HG03575 (cell line): ENCODE data around the gene ALDH1B1.

ENCODE experiments used
- ATAC-seq: cut with Tn5 transposase; IDR thresholded peaks from one replicate; pipeline ENCODE4 v1.9.1; 2021; ENCODE audit not compliant: unreplicated experiment, insufficient number of reproducible peaks, low FRiP score; ENCODE audit errors: extremely low read depth

ALDH1B1 gene

DNA sequence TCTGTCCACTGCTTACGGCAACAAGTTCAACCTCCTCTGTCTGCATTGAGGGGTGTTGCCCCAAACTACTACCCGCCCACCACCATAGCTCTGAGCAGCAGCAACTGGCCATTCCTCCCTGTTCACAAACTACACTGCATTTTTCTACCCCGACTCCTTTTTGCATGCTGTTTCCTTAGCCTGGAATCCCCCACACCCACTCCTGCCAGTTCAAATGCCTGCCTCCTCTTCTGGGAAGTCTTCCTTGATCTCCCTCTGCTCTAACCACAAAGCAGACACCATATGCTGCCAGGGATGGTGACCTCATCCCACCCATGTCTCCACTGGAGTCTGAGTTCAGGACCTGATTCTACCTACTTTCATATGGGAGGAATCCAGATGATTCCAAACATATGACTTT is 13.3 kb downstream of the ALDH1B1 start:
- ATAC-seq = no peak

DNA sequence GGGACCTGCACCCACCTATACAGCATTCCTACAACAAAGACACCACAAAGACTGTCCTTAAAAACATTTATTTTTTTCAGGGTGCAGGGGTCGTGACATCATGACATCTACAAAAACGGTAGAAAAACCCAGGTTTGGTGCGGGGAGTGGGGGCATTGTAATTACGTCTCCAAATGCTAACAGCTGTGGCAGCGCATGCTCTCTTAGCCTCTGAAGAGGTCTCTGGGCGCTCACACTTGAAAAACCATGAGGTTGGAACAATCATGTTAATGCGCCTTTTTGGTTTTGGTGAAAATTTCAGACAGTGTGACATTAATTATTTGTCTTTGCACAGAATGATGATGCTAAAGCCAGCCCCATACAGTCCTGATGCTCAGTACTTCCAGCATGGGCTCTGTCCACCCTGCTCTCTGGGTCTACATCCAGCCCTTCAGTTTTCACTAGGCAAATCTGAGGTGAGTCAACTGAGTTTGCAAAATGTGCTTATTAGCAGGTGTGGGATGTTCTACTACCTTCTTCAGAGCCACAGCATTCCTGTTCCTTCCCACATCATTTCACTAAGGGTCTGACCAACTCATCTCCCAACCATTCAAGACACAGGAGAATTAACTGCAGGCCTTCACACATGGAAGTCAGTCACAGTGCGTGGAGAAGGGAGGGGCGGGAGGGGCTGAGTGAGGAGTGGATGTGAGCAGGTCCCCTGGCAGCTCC is 14.1 kb downstream of the ALDH1B1 start:
- ATAC-seq = no peak

DNA sequence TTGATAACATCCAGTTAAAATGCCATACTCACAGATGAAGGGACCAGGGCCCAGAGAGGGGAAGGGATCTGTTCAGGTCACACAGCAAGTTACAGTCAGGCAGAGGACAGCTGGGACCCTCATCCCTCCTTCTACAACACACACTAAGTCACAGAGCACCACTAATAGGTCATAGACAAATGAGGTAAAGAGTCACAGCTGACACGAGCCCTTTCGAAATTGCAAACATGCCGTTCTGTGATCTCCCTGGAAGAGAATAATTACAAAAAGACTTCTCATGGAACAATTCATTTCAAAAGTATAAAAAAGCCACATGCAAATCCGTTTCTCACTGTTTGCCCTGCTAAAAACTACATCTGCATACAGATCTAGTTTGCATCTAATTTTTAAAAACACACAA is 16.2 kb downstream of the ALDH1B1 start:
- ATAC-seq = no peak

DNA sequence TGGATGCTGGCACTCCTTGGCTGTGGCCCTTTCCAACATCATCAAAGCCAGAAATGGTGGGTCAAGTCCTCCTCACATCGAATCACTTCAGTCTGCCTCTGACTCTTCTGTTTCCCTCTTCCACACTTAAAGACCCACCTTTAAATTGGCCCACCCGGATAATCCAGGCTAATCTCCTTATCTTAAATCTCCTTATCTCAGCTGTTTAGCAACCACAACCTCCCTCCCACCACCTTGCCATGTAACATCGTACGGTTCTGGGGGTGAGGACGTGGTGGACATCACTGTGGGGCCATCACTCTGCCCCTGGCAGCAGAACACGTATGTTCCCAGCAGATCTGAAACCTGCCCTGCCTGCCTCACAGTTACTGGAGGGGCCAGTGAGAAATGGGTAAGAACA is 20.2 kb downstream of the ALDH1B1 start:
- ATAC-seq = no peak

DNA sequence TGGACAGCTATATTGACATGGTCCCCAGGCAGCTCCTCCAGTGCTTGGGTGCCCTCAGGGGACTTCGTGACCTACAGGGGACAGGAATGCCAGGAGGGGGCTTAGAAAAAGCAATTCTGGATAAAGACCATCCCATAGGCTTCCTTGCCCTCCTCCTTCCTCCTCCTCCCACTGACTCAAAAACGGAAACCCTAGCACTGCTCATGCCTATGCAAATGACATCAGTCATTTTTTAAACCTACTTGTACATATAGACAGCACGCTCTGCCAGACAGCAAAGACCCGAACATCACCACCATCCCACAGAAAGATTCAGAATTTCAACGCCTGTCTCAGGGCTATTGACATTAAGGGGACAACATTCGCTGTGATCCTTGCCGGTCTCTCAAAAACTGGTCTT is 20.8 kb downstream of the ALDH1B1 start:
- ATAC-seq = no peak

DNA sequence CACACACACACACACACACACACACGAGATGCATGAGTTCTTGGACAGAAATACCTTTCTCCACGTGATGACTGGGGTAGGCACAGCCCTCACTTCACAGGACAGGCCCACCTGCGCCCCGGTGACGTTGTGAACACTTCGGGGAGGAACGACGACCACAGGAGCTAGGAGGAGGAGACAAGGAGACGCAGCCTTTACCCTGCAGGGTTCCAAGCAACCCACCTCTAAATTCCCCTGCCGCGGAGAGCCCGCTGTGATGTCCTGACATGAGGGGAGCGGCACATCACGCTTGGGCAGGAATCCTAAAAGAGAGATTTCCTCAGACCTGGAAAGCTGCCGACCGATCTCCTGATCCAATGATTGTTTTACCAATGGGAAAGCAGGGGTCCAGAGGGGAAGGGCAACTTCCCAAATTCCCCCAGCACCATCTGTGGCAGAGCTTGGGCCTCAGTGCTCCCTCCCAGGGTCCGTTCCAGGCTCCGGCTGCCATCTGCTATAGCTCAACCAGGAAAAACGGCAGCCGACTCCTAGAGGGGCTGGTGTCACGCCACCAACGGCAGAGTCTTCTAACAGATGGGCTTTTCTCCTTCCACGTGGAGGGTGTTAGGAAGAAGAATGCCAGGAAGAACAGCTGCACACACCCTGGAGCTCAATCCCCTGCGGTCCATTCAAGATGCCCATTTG is 21.7 kb downstream of the ALDH1B1 start:
- no peak for ATAC-seq

DNA sequence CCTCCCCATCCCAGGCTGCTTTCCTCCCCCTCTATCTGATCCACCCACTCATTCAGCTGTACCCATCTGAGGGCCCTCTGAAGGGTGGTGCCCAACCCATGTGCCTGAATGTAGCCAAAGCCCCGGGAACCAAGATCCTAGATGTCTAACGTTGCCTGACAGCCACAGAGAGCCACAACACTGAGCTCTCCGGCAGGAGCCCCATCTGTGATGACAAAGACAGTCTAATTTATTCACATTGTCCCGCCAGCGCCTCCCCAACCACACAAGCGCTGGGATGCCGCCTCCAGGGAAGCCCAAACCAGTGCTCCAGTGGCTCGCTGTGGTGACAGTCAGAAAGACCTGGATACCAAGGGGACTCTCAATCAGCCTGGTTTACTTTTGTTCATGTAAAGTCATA is 23.4 kb downstream of the ALDH1B1 start:
- ATAC-seq = no peak

DNA sequence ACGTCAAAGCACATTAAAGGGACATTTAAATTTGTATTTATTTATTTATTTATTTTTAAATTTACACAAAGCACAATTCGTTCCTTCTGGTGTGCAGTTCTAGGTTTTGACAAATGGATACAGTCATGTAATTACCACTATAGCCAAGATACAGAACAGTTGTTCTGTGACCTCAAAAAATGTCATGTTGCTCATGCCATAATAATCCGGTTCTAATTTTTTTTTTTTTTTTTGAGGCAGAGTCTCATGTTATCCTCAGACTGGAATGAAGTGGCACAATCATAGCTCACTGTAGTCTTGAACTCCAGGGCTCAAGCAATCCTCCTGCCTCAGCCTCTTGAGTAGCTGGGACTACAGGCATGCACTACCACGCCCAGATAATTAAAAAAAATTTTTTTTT is 24.0 kb downstream of the ALDH1B1 start:
- no peak for ATAC-seq

DNA sequence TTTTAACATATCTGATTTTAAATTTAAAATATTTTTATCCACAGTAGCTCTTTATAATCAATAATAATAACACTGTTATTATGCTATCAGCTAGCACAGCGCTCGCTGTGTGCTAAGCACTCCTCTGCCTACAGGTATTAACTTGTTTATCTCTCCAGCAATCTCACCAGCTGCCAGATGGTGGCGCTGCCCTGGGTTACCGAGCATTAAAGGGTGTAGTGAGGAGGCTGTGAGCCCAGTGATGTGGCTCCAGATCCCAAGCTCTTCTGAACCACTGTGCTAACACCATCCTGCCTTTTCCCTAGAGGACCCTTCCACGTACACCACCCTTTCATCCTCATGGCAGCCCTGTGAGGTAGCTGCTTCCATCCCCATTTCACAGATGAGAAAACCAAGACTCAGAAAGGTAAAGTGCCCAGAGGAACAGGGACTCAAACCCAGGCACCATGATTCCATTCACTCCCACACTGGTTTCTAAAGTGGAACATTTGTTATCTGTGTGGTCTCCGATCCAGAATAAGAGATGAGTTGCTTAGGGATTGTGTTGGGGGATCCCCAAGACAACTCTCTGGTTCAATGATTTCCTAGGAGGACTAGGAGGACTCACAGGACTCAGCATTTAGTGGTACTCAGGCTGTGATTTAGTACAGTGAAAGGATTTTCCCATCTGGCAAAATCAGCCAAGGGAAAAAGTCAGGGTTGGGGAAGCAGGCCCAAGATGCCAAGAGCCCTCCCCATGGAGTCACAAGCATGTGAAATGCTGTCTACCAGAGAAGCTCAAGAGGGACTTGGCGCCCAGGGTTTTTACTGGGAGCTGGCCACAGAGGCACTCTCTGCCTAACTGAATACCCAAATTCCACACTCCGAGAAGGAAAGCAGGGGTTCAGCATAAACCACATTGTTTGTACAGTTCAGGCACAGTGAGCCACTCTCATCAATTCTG is 24.8 kb downstream of the ALDH1B1 start:
- no peak for ATAC-seq

DNA sequence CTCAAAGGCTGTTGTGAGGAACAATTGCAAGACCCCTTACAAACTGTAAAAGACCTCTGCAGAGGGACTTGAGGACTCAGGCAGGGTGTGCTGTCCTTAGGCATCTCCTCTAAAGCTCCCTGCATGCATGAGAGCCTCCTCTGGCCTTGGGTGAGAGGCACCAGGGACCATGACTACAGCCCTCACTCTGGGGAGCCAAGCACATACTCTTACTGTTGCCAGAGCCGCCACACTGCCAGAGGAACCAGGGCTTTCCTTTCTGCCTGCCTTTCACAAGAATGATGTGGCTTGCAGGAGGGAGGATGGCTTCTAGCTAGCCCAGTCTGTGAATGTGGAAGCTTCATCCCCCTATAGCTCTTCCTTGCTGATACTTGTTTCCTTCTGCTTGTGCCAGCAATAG is 25.9 kb downstream of the ALDH1B1 start:
- ATAC-seq = no peak

DNA sequence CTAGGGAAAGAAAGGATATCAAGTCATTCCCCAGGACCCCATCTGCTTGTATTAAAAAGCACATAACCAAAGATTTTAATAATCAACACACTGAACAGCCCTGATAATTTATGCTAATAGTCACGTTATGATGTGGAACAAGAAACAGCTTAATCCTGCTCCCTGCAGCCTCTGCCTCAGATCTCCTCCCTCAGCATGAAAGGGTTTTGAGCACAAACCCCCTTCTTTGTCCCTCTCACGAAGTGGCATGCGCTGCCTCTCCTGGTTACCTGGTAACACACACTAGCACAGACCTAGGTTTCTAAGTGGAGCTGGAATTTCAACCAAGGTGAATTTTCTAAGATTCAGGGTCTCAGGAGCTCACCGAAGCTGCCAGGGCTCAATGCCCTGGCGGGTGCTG is 26.7 kb downstream of the ALDH1B1 start:
- no peak for ATAC-seq

DNA sequence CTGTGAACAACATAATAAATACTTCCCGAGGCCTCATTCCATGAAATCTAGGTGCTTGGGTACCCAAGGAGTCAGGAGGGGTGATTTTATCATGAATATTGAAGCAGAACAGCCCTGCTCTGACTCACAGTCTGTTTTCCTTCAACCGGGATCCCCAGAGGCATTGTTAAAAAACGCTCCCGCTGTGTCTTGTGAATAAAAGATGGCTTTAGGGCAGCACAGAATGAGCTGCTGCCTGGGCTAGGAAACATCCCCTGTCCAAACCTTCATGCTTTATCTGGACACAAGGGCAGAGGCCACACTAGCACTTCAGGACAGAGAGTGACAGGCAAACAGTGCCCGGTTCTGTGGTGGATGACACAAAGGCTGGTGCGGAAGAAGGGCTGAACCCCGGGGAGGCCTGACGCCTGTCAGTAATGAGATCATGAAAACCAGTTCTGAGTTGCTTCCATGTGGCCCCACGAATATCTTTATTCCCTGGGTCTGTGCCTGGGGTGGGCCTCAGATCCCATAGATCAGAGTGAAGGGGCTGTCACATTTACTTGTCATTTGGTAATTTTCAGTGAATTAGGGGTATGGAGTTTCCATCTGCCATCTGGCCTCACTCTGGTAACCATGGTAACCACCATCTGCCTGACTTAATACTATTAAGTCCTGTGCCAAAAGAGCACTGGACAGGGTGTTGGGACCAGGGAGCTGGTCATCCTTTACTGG is 29.2 kb downstream of the ALDH1B1 start:
- ATAC-seq = no peak

DNA sequence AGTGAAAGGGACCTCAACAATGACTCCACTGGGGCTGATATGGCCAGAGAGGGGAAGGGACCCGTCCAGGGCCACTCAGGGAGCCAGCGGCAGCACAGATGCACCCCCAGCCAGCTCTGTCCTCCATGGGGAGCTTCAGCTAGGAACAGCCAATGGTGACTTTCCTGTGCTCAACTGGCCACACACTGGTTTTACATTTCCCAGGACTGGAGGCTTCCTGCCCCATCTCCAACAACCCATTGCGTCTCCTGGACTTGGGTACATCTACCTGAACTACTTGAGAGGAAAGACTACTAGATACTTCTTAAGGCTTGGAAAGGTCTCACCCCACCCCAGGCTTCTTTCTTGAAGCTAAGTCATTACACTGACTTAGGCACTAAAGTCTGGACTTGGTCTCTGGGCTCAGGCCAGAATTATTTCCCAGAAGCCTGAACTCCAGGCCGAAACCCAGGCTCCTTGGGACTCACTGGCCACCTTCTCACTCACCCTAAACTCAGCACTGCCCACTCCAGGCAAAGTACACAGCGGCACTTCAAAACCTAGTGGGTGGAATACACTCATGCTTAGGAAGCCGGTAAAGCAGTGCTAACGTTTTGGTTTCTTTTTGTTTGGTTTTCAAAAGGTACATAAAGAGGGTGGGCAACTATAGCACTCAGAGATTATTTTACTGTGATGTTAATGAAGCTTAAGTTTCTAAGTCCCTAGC is 30.2 kb downstream of the ALDH1B1 start:
- no peak for ATAC-seq

DNA sequence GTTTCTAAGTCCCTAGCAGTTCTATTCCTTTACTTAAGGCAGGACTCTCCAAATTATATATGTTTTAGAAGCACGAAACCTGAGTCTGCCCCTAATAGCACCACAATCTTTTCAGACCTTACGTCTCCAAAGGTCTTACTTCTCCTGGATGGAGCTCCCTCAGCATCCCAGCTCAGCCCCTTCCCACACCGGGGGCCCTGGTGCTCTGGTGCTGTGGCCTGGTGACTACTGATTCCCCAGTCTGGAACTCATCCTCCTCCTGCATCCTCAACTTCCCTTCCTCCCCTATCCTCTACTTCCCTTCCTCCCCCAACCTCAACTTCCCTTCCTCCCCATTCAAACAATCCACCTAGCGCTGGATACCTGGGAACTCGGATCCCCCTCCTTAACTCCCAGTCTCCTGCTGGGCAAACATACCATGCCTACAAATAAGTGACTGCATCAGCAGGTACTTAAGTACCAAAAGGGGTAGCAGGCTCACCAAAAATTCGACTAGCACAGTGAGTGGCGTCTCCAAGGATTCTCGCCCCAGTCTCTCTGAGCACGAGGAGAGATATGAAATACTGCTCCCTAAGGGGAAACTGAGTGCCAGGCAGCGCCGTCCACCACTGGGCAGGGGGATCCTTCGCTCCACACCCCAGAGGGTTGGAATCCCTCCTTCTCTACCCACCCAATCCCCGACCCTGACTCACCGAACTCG is 30.9 kb downstream of the ALDH1B1 start:
- ATAC-seq = no peak

DNA sequence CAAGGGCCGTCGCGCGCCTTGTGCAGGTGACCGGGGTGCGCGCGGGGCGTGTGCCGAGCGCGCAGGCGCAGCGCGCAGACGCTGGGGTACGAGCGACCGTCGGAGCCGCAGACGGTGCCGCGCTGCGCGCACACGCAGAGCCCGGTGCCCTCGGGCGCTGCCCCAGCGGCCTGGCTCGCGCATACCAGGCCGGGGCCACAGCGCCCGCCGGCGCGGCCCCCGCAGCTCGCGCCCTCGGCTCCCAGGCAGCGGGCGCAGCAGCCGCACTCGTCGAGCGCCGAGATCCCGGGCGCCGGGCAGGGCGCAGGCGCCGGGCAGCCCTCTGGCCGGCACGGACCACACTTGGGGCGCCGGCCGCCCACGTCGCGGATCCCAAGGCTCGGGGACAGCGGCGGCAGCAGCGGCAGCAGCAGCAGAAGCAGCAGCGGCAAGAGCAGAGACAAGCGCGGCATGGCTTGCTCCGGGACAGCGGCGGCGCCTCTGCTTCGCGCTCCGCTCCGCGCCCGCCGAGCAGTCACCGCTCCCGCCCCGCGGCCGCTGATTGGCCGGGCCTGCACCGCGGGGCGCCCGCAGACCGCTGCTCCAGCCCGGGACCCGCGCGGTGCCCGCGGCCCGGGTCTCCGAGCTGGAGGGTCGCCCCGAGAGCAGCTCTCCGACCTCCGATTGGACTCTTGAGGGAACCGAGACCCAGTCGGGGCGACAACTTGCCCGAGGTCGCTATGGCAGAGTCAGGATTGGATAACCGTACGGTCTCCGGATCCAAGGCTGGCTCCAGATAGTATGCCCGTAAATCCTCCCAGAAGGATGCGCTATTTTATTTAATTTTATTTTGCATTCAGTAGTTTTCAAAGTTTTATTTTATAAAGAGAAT is 31.7 kb downstream of the ALDH1B1 start, which contains the start of gene IGFBPL1:
Gene IGFBPL1 (minus strand): TSS at position 482 of the 871 bp plus-strand sequence. CDS start 30 bp downstream, at position 452.
- no peak for ATAC-seq

DNA sequence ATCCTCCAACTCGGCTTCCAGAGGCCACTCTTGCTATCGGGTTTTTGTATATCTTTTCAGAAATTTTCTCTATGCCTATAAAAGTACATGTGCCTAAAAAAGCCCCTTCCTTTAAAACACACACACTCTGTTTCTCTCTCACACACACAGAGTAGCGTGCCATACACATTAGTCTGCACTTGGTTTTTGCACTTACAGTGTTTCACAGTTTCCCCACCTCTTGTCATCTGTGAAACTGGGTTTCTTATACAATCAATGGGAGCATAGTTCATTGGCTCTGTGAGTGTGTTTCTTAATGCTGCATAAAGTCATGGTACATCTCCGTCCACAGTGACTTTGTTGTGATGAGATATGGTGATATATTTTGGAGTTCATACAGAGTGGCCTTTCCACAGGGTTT is 32.4 kb downstream of the ALDH1B1 start:
- ATAC-seq = no peak

DNA sequence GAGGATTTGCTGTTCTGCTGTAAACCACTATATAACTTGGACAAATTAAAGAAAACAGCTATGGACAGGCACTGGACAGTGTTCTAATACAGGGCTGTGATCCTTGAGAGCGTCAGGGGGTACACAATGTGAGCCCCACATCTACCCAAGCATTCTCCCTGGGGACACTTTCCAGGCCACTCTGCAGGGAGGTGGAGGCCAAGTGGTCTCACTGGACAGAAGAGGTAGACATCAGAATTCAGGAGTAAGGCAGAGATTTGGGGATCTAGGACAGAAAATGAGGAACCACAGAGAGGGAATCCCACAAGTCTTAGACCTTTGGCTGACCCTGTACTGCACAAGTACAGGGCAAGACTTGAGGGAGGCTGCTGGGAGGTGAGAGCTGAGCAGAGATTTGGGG is 35.6 kb downstream of the ALDH1B1 start:
- ATAC-seq = no peak
